HCT116 (cell line): Measurements from ENCODE around the gene MAPRE3. TPM values are rescaled to one million over a fixed set of nuclear protein-coding genes. Genes with fewer than 3 reads are reported as not detected.

Experiments
- ATAC-seq: fragments of 200-7000 bp; cut with Tn5 transposase; 2 replicates; pipeline ENCODE4 v1.9.1; 2020; ENCODE audit warnings: mild to moderate bottlenecking, moderate library complexity
- BruUV-seq: library from RNA; stranded (reverse); fragments of 400-500 nt; replicated peaks from 2 replicates; lab custom pipeline; 2021; lab: Mats Ljungman, UMichigan
- CTCF ChIA-PET: fragments of 300-600 bp; sonication (Branson Sonifier 250); formaldehyde crosslinking; loops from one replicate; lab custom pipeline; 2021; ENCODE audit warnings: antibody characterized with exemption; lab: Charles Lee
- POLR2A ChIA-PET: fragments of 300-600, 350-600 bp; sonication (Branson Sonifier 250); formaldehyde crosslinking; loops from one replicate; lab custom pipeline; 2021; ENCODE audit warnings: antibody characterized with exemption; lab: Charles Lee
- RAD21 ChIA-PET, 2 experiments: fragments of 300-600 bp; sonication (Branson Sonifier 250); formaldehyde crosslinking; loops; one replicate each; lab custom pipeline; 2023; ENCODE audit warnings: low total read pairs in 2 of 2; ENCODE audit not compliant: uncharacterized antibody in 2 of 2, unreplicated experiment in 2 of 2, low non-redundant PET in 1 of 2; lab: Charles Lee
- DNase-seq: peaks from one replicate; pipeline ENCODE4 v3.0.0-alpha.2; 2010; ENCODE audit warnings: low read depth, low spot score
- H2AFZ ChIP-seq: fragments of 200-600 bp; shearing (Covaris generic), sonication (generic); 2 replicates; pipeline ENCODE4 v1.6.1; 2017; ENCODE audit warnings: low read depth, mixed run types, mixed read lengths, antibody characterized with exemption, low read length; ENCODE audit not compliant: poor library complexity, severe bottlenecking
- H3K27ac ChIP-seq: 2 replicates; pipeline ENCODE4 v1.5.1; 2012; ENCODE audit warnings: low read depth, low read length
- H3K27me3 ChIP-seq: fragments of 200-600 bp; sonication (generic); 2 replicates; pipeline ENCODE4 v1.6.1; 2016; ENCODE audit warnings: mixed run types, low read length, mixed read lengths; ENCODE audit not compliant: insufficient read depth
- H3K36me3 ChIP-seq, 2 experiments: fragments of 200-500 bp in 1 of 2; fragments of 200-600 bp in 1 of 2; sonication (Bioruptor generic) in 1 of 2; sonication (generic) in 1 of 2; 2 replicates each; pipeline versions ENCODE4 v1.5.1 to v1.6.1; 2014 to 2016; ENCODE audit warnings: low read length in 2 of 2, inconsistent platforms in 1 of 2, mixed read lengths in 1 of 2, mixed run types in 1 of 2; ENCODE audit not compliant: insufficient read depth in 2 of 2, control insufficient read depth in 1 of 2
- H3K4me1 ChIP-seq, 2 experiments: fragments of 200-600 bp in 1 of 2; sonication (generic) in 1 of 2; 2 replicates each; pipeline versions ENCODE4 v1.5.1 to v1.6.1; 2012 to 2017; ENCODE audit warnings: low read length in 2 of 2, inconsistent platforms in 1 of 2, mild to moderate bottlenecking in 1 of 2, mixed read lengths in 1 of 2, mixed run types in 1 of 2, moderate library complexity in 1 of 2; ENCODE audit not compliant: insufficient read depth in 2 of 2, control insufficient read depth in 1 of 2
- H3K4me2 ChIP-seq: fragments of 200-600 bp; sonication (generic); 2 replicates; pipeline ENCODE4 v1.6.1; 2017; ENCODE audit warnings: mixed run types, low read length, mixed read lengths
- H3K4me3 ChIP-seq, 2 experiments: fragments of 200-600 bp in 1 of 2; sonication (generic) in 1 of 2; replicated peaks in 1 of 2; 2 replicates each; pipeline ENCODE4 v1.5.1; 2011 to 2016; ENCODE audit warnings: low read length in 2 of 2, control low read depth in 1 of 2, low read depth in 1 of 2, mild to moderate bottlenecking in 1 of 2, mixed read lengths in 1 of 2, mixed run types in 1 of 2
- H3K79me2 ChIP-seq: fragments of 200-600 bp; sonication (generic); 2 replicates; pipeline ENCODE4 v1.6.1; 2017; ENCODE audit warnings: mild to moderate bottlenecking, mixed run types, low read length, moderate library complexity, mixed read lengths; ENCODE audit not compliant: insufficient read depth
- H3K9ac ChIP-seq: fragments of 200-600 bp; sonication (generic); 2 replicates; pipeline ENCODE4 v1.6.1; 2016; ENCODE audit warnings: low read length, mixed read lengths
- H3K9me2 ChIP-seq: fragments of 200-600 bp; sonication (generic), shearing (Covaris generic); 2 replicates; pipeline ENCODE4 v1.6.1; 2017; ENCODE audit warnings: mixed run types, mild to moderate bottlenecking, moderate library complexity; ENCODE audit not compliant: insufficient read depth
- H3K9me3 ChIP-seq, 2 experiments: fragments of 200-500 bp in 1 of 2; fragments of 200-600 bp in 1 of 2; sonication (Bioruptor generic) in 1 of 2; sonication (generic) in 1 of 2; 2 replicates each; pipeline ENCODE4 v1.6.1; 2014 to 2017; ENCODE audit warnings: low read length in 2 of 2, mixed read lengths in 2 of 2, inconsistent platforms in 1 of 2, low read depth in 1 of 2, mild to moderate bottlenecking in 1 of 2, mixed run types in 1 of 2, moderate library complexity in 1 of 2; ENCODE audit not compliant: control insufficient read depth in 1 of 2, insufficient read depth in 1 of 2
- H4K20me1 ChIP-seq: fragments of 200-600 bp; sonication (generic), shearing (Covaris generic); 2 replicates; pipeline ENCODE4 v1.6.1; 2017; ENCODE audit warnings: mixed run types, mild to moderate bottlenecking, moderate library complexity; ENCODE audit not compliant: insufficient read depth
- ATF3 ChIP-seq: IDR thresholded peaks from 2 replicates; pipeline ENCODE4 v1.6.1; 2012
- CTCF ChIP-seq, 3 experiments: fragments of 200-600 bp in 1 of 3; sonication (generic) in 1 of 3; IDR thresholded peaks in 2 of 3; conservative IDR thresholded peaks in 1 of 3; 2 replicates each; pipeline ENCODE4 v1.5.1; 2012 to 2017; ENCODE audit warnings: low read depth in 2 of 3, low read length in 2 of 3, antibody characterized with exemption in 1 of 3, borderline replicate concordance in 1 of 3, control low read depth in 1 of 3, mild to moderate bottlenecking in 1 of 3, mixed read lengths in 1 of 3, mixed run types in 1 of 3, moderate library complexity in 1 of 3; ENCODE audit not compliant: insufficient read depth in 1 of 3
- FOSL1 ChIP-seq: IDR thresholded peaks from 2 replicates; pipeline ENCODE4 v1.6.1; 2012; ENCODE audit warnings: low read depth
- MAX ChIP-seq: IDR thresholded peaks from 2 replicates; pipeline ENCODE4 v1.6.1; 2012
- POLR2A ChIP-seq: IDR thresholded peaks from 2 replicates; pipeline ENCODE4 v1.7.0; 2011; ENCODE audit warnings: borderline replicate concordance; ENCODE audit not compliant: insufficient read depth, insufficient read length; ENCODE audit errors: extremely low read depth
- RAD21 ChIP-seq: IDR thresholded peaks from 2 replicates; pipeline ENCODE4 v1.6.1; 2012; ENCODE audit warnings: low read depth, mild to moderate bottlenecking
- SP1 ChIP-seq: IDR thresholded peaks from 2 replicates; pipeline ENCODE4 v1.6.1; 2012; ENCODE audit warnings: low read depth
- TCF7L2 ChIP-seq: IDR thresholded peaks from 2 replicates; pipeline ENCODE4 v1.7.0; 2011; ENCODE audit warnings: borderline replicate concordance, inconsistent platforms; ENCODE audit not compliant: insufficient read depth, insufficient read length; ENCODE audit errors: extremely low read depth
- ZFX ChIP-seq: fragments of 450-650 bp; IDR thresholded peaks from 2 replicates; pipeline ENCODE4 v1.6.1; 2017
- intact Hi-C: fragments of 100-400 bp; cut with micrococcal nuclease; formaldehyde crosslinking; loops from 2 replicates; pipeline ENCODE4 v1.10.0; 2022
- total RNA-seq: library from RNA; stranded (reverse); gene quantifications from one replicate; pipeline ENCODE4 v1.2.1, GENCODE V29; 2021; ENCODE audit not compliant: unreplicated experiment

The MAPRE3 gene
- total RNA-seq, 1 experiment from 2014 or later = 12.1 TPM

GRCh38 chr2:26932974-26933373 is 37.5 kb upstream of the MAPRE3 start:
- Histone ChIP-seq H3K9me3 (no peaks in the 10 kb centered on the region), H3K27ac (no peak overlapping the region), H2AFZ (no peak overlapping the region), H3K4me3 (no peak overlapping the region), H3K9ac (no peak overlapping the region), H3K4me2 (no peak overlapping the region), H4K20me1 (no peaks in the 10 kb centered on the region), H3K79me2 (no peaks in the 10 kb centered on the region), H3K27me3 (no peaks in the 10 kb centered on the region), H3K36me3 (no peaks in the 10 kb centered on the region), H3K9me2 (no peaks in the 10 kb centered on the region), H3K4me1 (no peaks in the 10 kb centered on the region)
- intact Hi-C loops = no loop called here
- ChIA-PET POLR2A (no interaction called here), CTCF (interaction anchor here (0.9 to 1.7 kb wide), 3 partner anchors 9 to 87 kb away, joined by 3 to 9 read pairs (median 3); no protein-coding TSS in a partner anchor), RAD21 (no interaction called here)
- TF ChIP-seq RAD21 = no peak
- TF ChIP-seq ATF3 = no peak
- TF ChIP-seq ZFX = no peak
- no peak for TF ChIP-seq FOSL1
- TF ChIP-seq CTCF (IDR thresholded peaks at IDR 0.05 in 2 of 3, conservative IDR thresholded peaks at IDR 0.05 in 1 of 3; ENCODE audit: borderline replicate concordance in 1 of 3, insufficient read depth in 1 of 3, low read depth in 2 of 3, low read length in 2 of 3) = no peak
- no peak for TF ChIP-seq TCF7L2
- TF ChIP-seq POLR2A = no peak
- TF ChIP-seq MAX = no peak
- TF ChIP-seq SP1 = no peak
- no peak for ATAC-seq
- BruUV-seq = no TSS peak
- DNase-seq = no peak
